ENCODE measurements around the gene ACER3.
A peak's percentile ranks its signal among the peaks of the same experiment; 100 is the strongest.

- TF ChIP-seq CTCF (IDR thresholded peaks at IDR 0.05; ENCODE audit: poor library complexity) (peak; percentile 25), EZH2 (IDR thresholded peaks at IDR 0.05; ENCODE audit: borderline replicate concordance) (no peak)
These were observed at the start of gene ACER3 for GRCh38 chr11:76860539-76861475.

Data from hepatocyte (in vitro differentiated cells).